Ascending aorta (tissue), 2 donors: ENCODE data around the gene DLX2. TPM values are rescaled to one million over a fixed set of nuclear protein-coding genes. Genes with fewer than 3 reads are reported as not detected.
"Not testable (repeated sequence)": the region's sequence is repeated elsewhere in the genome, so short reads cannot be mapped to it uniquely, and the experiment has no call there.

ENCODE experiments used
- DNase-seq, 2 donors: peaks; one replicate each; pipeline ENCODE4 v3.0.0-alpha.2; 2019; ENCODE audit warnings: low spot score in 2 of 2
- H3K27ac ChIP-seq, 2 donors: fragments of 200-600 bp; sonication (generic); one replicate each; pipeline ENCODE4 v1.5.1; 2016 to 2017; ENCODE audit warnings: mild to moderate bottlenecking in 1 of 2
- H3K27me3 ChIP-seq: fragments of 200-600 bp; sonication (generic); one replicate; pipeline ENCODE4 v1.5.1; 2017
- H3K36me3 ChIP-seq, 2 donors: fragments of 200-600 bp; sonication (generic); one replicate each; pipeline ENCODE4 v1.5.1; 2016
- H3K4me1 ChIP-seq, 2 donors: fragments of 200-600 bp; sonication (generic); one replicate each; pipeline ENCODE4 v1.5.1; 2016 to 2017; ENCODE audit warnings: mild to moderate bottlenecking in 1 of 2
- H3K4me3 ChIP-seq, 2 donors: fragments of 200-600 bp; sonication (generic); one replicate each; pipeline ENCODE4 v1.5.1; 2016 to 2017; ENCODE audit warnings: mild to moderate bottlenecking in 1 of 2
- H3K9me3 ChIP-seq, 2 donors: fragments of 200-600 bp; sonication (generic); one replicate each; pipeline ENCODE4 v1.5.1; 2016
- CTCF ChIP-seq, 3 experiments: fragments of 200-600 bp in 2 of 3; fragments of 450-650 bp in 1 of 3; sonication (generic) in 2 of 3; IDR thresholded peaks; one replicate each; pipeline ENCODE4 v1.5.1; 2016 to 2019; ENCODE audit warnings: antibody characterized with exemption in 3 of 3, mild to moderate bottlenecking in 1 of 3, moderate library complexity in 1 of 3
- intact Hi-C: fragments of 100-400 bp; cut with DNase I; formaldehyde crosslinking; loops from one replicate; pipeline ENCODE4 v1.15.1; 2023
- total RNA-seq: library from RNA; depleted of rRNA; stranded (reverse); fragments of >200 nt; gene quantifications from one replicate; pipeline ENCODE4 v1.1.0, GENCODE V29; 2016

The DLX2 gene
- total RNA-seq, 1 donor from 2014 or later: not detected

DNA sequence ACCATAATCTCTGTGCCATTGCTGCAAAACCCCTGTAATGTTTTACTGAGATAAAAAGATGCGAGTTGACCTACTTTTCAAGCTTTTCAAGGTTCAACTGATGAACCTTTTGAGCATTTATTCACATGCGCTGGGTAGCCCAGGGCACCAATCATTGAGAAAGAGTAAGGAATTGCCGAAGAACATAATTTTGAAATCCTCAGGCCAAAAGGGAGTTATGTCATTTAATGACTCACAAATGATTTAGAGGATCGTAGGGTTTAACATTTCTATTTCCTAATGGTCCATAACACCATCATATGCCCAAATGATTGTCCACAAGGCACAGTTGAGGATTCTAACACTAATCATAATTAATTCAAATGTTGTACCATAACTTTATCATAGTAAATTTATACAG lies 37.6 kb downstream of the DLX2 start:
- no peak for TF ChIP-seq CTCF (IDR thresholded peaks at IDR 0.05)
- Histone ChIP-seq H3K4me3 (no peak overlapping the region), H3K27me3 (no peaks in the 10 kb centered on the region), H3K9me3 (no peaks in the 10 kb centered on the region), H3K36me3 (no peaks in the 10 kb centered on the region), H3K27ac (no peak overlapping the region), H3K4me1 (no peaks in the 10 kb centered on the region)
- DNase-seq: no peak
- intact Hi-C loops: no loop called here

DNA sequence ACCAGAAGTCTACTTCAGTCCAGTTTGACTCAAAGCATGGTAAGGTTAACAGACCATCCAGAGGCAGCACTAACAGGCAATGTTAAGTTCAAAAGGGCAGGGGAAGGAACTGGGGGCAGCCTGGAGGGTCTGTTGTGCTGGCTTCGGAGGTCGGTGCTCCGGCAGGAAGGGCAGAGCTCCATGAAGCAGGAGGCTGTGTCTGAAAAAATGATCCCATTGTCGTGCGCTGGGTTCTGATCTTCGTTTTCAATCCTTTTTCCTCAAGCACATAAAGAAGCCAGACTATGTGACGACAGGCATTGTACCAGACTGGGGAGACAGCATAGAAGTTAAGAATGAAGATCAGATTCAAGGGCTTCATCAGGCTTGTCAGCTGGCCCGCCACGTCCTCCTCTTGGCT lies 39.3 kb downstream of the DLX2 start:
- H3K4me1 ChIP-seq: no peaks in the 10 kb centered on the region

GRCh38 chr2:172062402-172063004 lies 40.2 kb downstream of the DLX2 start:
- TF ChIP-seq CTCF (IDR thresholded peaks at IDR 0.05): no peak
- H3K9me3 ChIP-seq: no peaks in the 10 kb centered on the region
- H3K4me3 ChIP-seq: no peak overlapping the region

More for the DNA sequence above, 39.3 kb downstream of the DLX2 start:
- no peak overlapping the region for H3K27ac ChIP-seq
- H3K27me3 ChIP-seq: no peaks in the 10 kb centered on the region
- no peaks in the 10 kb centered on the region for H3K9me3 ChIP-seq
- intact Hi-C loops: no loop called here
- no peak for DNase-seq
- no peaks in the 10 kb centered on the region for H3K36me3 ChIP-seq
- no peak overlapping the region for H3K4me3 ChIP-seq
- TF ChIP-seq CTCF (IDR thresholded peaks at IDR 0.05): no peak

DNA sequence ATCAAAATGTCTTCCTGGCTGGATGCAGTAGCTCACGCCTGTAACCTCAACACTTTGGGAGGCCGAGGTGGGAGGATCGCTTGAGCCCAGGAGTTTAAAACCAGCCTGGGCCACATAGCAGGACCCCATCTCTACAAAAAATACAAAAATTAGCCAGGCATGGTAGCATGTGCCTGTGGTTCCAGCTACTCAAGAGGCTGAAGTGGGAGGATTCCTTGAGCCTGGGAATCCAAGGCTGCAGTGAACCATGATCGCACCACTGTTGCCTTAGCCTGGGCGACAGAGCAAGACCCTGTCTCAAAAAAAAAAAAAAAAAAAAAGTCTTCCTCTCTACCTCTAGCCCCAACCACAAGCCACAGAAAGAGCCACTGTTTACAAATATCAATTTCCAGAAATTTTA lies 42.6 kb downstream of the DLX2 start:
- H3K4me3 ChIP-seq, H3K9me3 ChIP-seq, DNase-seq, H3K4me1 ChIP-seq, H3K36me3 ChIP-seq, H3K27me3 ChIP-seq, H3K27ac ChIP-seq, intact Hi-C loops: not testable (repeated sequence)

More at GRCh38 chr2:172062402-172063004, 40.2 kb downstream of the DLX2 start:
- Histone ChIP-seq H3K4me1 (no peaks in the 10 kb centered on the region), H3K27me3 (no peaks in the 10 kb centered on the region), H3K36me3 (no peaks in the 10 kb centered on the region), H3K27ac (no peak overlapping the region)
- intact Hi-C loops: no loop called here
- DNase-seq: no peak

- no peak for TF ChIP-seq CTCF (IDR thresholded peaks at IDR 0.05)
- no peaks in the 10 kb centered on the region for H3K9me3 ChIP-seq
- H3K4me1 ChIP-seq: no peaks in the 10 kb centered on the region
- H3K4me3 ChIP-seq: no peak overlapping the region
- intact Hi-C loops: no loop called here
- H3K27me3 ChIP-seq: no peaks in the 10 kb centered on the region
- H3K36me3 ChIP-seq: no peaks in the 10 kb centered on the region
- H3K27ac ChIP-seq: no peak overlapping the region
- DNase-seq: no peak
Measured at GRCh38 chr2:172058660-172059059, 44.0 kb downstream of the DLX2 start.

- H3K4me3 ChIP-seq: no peak overlapping the region
- no peak for DNase-seq
- H3K27me3 ChIP-seq: no peaks in the 10 kb centered on the region
- TF ChIP-seq CTCF (IDR thresholded peaks at IDR 0.05): no peak
- intact Hi-C loops: no loop called here
- H3K27ac ChIP-seq: no peak overlapping the region
- H3K4me1 ChIP-seq: no peaks in the 10 kb centered on the region
- no peaks in the 10 kb centered on the region for H3K36me3 ChIP-seq
- H3K9me3 ChIP-seq: no peaks in the 10 kb centered on the region
Measured at GRCh38 chr2:172056293-172056692, 46.4 kb downstream of the DLX2 start.
